HL-60 (cell line): ENCODE results near the gene LYRM1.

Source experiments
- DNase-seq, 2 experiments: peaks; one replicate each; pipeline ENCODE4 v3.0.0-alpha.2; 2010 to 2020; ENCODE audit warnings: low read depth in 1 of 2, low spot score in 1 of 2
- H3K27ac ChIP-seq: fragments of 250-450 bp; sonication (Bioruptor Pico); replicated peaks from 2 replicates; pipeline ENCODE4 v1.5.1; 2020; ENCODE audit warnings: mild to moderate bottlenecking, moderate library complexity
- H3K27me3 ChIP-seq: fragments of 250-450 bp; sonication (Bioruptor Pico); 2 replicates; pipeline ENCODE4 v1.5.1; 2021; ENCODE audit warnings: mild to moderate bottlenecking, moderate library complexity; ENCODE audit not compliant: insufficient read depth, poor library complexity, severe bottlenecking
- H3K4me3 ChIP-seq: replicated peaks from 2 replicates; pipeline ENCODE4 v1.5.1; 2011; ENCODE audit warnings: mild to moderate bottlenecking, control low read depth, low read length; ENCODE audit not compliant: insufficient read depth
- CTCF ChIP-seq: IDR thresholded peaks from one replicate; pipeline ENCODE4 v1.5.1; 2011; ENCODE audit warnings: low read length, control low read depth, inconsistent platforms; ENCODE audit not compliant: insufficient read depth
- GABPA ChIP-seq: IDR thresholded peaks from 2 replicates; pipeline ENCODE4 v1.6.1; 2012; ENCODE audit warnings: low read depth
- POLR2AphosphoS5 ChIP-seq: IDR thresholded peaks from 2 replicates; pipeline ENCODE4 v1.6.1; 2012; ENCODE audit warnings: low read depth
- REST ChIP-seq: IDR thresholded peaks from 2 replicates; pipeline ENCODE4 v1.6.1; 2012; ENCODE audit warnings: low read depth; ENCODE audit not compliant: insufficient replicate concordance
- SPI1 ChIP-seq: IDR thresholded peaks from 2 replicates; pipeline ENCODE4 v1.6.1; 2012; ENCODE audit warnings: low read depth, mild to moderate bottlenecking, borderline replicate concordance

LYRM1 gene

DNA sequence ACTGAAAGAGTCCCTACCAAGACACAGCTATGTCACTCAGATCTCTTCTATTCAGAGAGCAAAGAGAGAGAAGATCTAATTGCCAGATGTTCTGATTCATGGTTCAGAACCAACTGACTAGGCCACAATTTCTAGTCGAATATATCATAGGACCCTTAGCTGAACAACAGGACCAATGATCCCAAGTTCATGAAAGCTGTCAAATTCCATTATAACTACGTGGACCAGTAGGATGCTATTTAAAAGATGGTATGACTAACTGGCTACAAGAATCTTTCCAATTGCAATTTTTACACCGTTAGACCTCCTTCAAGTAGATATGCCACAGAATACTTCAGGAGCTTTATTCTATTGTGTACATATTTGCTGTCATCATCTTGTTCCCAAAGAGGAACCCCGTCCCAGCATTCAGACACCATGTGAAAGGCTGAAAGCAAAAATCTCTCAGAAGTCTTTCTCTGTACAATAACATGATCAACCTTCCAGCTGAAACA lies 26.4 kb upstream of the LYRM1 start:
- H3K27me3 ChIP-seq: no peaks in the 10 kb centered on the region
- TF ChIP-seq SPI1 (no peak), REST (no peak), GABPA (no peak), POLR2AphosphoS5 (no peak), CTCF (no peak)
- H3K4me3 ChIP-seq: no peak overlapping the region
- DNase-seq: no peak
- no peak overlapping the region for H3K27ac ChIP-seq

DNA sequence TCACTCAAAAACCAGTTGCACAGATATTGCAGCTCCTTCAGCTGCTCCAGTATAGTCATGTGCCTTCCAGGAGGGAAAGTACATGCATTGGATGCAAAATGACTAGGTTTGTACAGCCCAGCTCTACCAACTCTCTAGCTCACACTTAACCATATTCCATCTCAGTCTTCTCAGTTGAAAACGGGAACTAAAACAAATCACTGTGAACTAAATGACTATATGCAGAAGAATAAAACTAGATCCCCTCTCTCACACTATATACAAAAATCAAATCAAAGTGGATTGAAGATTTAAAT lies 25.3 kb upstream of the LYRM1 start:
- TF ChIP-seq POLR2AphosphoS5 (no peak), CTCF (no peak)
- no peak overlapping the region for H3K27ac ChIP-seq
- no peak for DNase-seq
- no peaks in the 10 kb centered on the region for H3K27me3 ChIP-seq
- no peak overlapping the region for H3K4me3 ChIP-seq

- Histone ChIP-seq H3K4me3 (no peak overlapping the region), H3K27me3 (no peaks in the 10 kb centered on the region), H3K27ac (no peak overlapping the region)
- no peak for TF ChIP-seq POLR2AphosphoS5
- TF ChIP-seq GABPA: no peak
- no peak for TF ChIP-seq REST
- TF ChIP-seq SPI1: no peak
- TF ChIP-seq CTCF: no peak
- DNase-seq: no peak
Observed at GRCh38 chr16:20878682-20879147, 21.9 kb upstream of the LYRM1 start.
